ENCODE results near the gene PARD6B. TPM values are rescaled to one million over a fixed set of nuclear protein-coding genes. Genes with fewer than 3 reads are reported as not detected.

The PARD6B gene
- total and polyA plus RNA-seq, 2 of the 13 experiments (the other 11 are each of a cell fraction or from before 2014, with no cell fraction given) = 6.9 to 22.2 TPM

GRCh38 chr20:50794846-50795634 lies 63.7 kb downstream of the PARD6B start, which contains the start of gene BCAS4 (continued):
- peak; percentile 86 for TF ChIP-seq NRL (CRISPR knock-in tag; IDR thresholded peaks at IDR 0.05; ENCODE audit: borderline replicate concordance)
- TF ChIP-seq ATF2 (CRISPR knock-in tag; IDR thresholded peaks at IDR 0.05) = peak; percentile 62; the same call in 1 of the 2 replicates
- 0 out of 2 replicates have a peak, but pooled peaks have one; percentile 63 for TF ChIP-seq ZNF343 (CRISPR knock-in tag; IDR thresholded peaks at IDR 0.05)
- 0 out of 2 replicates have a peak, but pooled peaks have one; percentile 52 for TF ChIP-seq ZNF136 (CRISPR knock-in tag; IDR thresholded peaks at IDR 0.05; ENCODE audit: low read depth)
- peak; percentile 73; the same call in 1 of the 2 replicates for TF ChIP-seq ATF5 (CRISPR knock-in tag; IDR thresholded peaks at IDR 0.05; ENCODE audit: low read depth)
- TF ChIP-seq ZNF275 (CRISPR knock-in tag; IDR thresholded peaks at IDR 0.05; ENCODE audit: borderline replicate concordance) = 0 out of 2 replicates have a peak, but pooled peaks have one; percentile 79
- no peak for TF ChIP-seq CCAR2 (optimal IDR thresholded peaks at IDR 0.05; ENCODE audit: low read depth, low read length)
- peak; percentile 39; the same call in 1 of the 2 replicates for TF ChIP-seq MXD4 (CRISPR knock-in tag; IDR thresholded peaks at IDR 0.05)
- 0 out of 2 replicates have a peak, but pooled peaks have one; percentile 29 for TF ChIP-seq ZNF224 (CRISPR knock-in tag; IDR thresholded peaks at IDR 0.05)
- no peak for TF ChIP-seq ZBTB42 (CRISPR knock-in tag; IDR thresholded peaks at IDR 0.05)
- 0 out of 2 replicates have a peak, but pooled peaks have one; percentile 40 for TF ChIP-seq ZNF747 (CRISPR knock-in tag; IDR thresholded peaks at IDR 0.05; ENCODE audit: borderline replicate concordance)
- no peak for TF ChIP-seq RARG (CRISPR knock-in tag; IDR thresholded peaks at IDR 0.05; ENCODE audit: low read depth)
- peak; percentile 49; the same call in 1 of the 2 replicates for TF ChIP-seq WIZ (CRISPR knock-in tag; IDR thresholded peaks at IDR 0.05)
- no peak for TF ChIP-seq PHB2 (IDR thresholded peaks at IDR 0.05; ENCODE audit: partially characterized antibody)
- peak; percentile 43; the same call in 1 of the 2 replicates for TF ChIP-seq ZNF773 (CRISPR knock-in tag; IDR thresholded peaks at IDR 0.05; ENCODE audit: borderline replicate concordance)
- no peak for TF ChIP-seq GRHL1 (CRISPR knock-in tag; conservative IDR thresholded peaks at IDR 0.05)
- TF ChIP-seq ZNF749 (CRISPR knock-in tag; IDR thresholded peaks at IDR 0.05; ENCODE audit: borderline replicate concordance) = no peak
- no peak for TF ChIP-seq HMGA1 (CRISPR knock-in tag; conservative IDR thresholded peaks at IDR 0.05)
- no peak for TF ChIP-seq MIXL1 (CRISPR knock-in tag; IDR thresholded peaks at IDR 0.05)
- peak; percentile 36; the same call in 1 of the 2 replicates for TF ChIP-seq ZNF614 (CRISPR knock-in tag; IDR thresholded peaks at IDR 0.05; ENCODE audit: borderline replicate concordance)
- TF ChIP-seq ATF1 (CRISPR knock-in tag; IDR thresholded peaks at IDR 0.05) = no peak
- TF ChIP-seq ZNF841 (CRISPR knock-in tag; IDR thresholded peaks at IDR 0.05; ENCODE audit: borderline replicate concordance) = no peak
- peak; percentile 82 for TF ChIP-seq MAX (IDR thresholded peaks at IDR 0.05)
- peak; percentile 45 for TF ChIP-seq ZNF782 (CRISPR knock-in tag; IDR thresholded peaks at IDR 0.05; ENCODE audit: borderline replicate concordance)
- TF ChIP-seq ZNF777 (CRISPR knock-in tag; IDR thresholded peaks at IDR 0.05) = peak; percentile 80

All from HepG2 (cell line).